ENCODE measurements around the gene KIF9.

GRCh38 chr3:47202542-47202941 is 80.1 kb downstream of the KIF9 start:
- TF ChIP-seq CTCF (IDR thresholded peaks at IDR 0.05; ENCODE audit: low read length) = no peak
- no peak for TF ChIP-seq EZH2 (IDR thresholded peaks at IDR 0.05; ENCODE audit: borderline replicate concordance, low read length)
